GM12878 (cell line): ENCODE data around the gene DIS3L2. TPM values are rescaled to one million over a fixed set of nuclear protein-coding genes. Genes with fewer than 3 reads are reported as not detected.

Experiments used
- ATAC-seq: fragments of 200-7000 bp; cut with Tn5 transposase; 3 replicates; pipeline ENCODE4 v1.9.1; 2020; ENCODE audit warnings: mild to moderate bottlenecking, moderate library complexity
- BruUV-seq: library from RNA; stranded (reverse); fragments of 400-500 nt; replicated peaks from 2 replicates; lab custom pipeline; 2021; lab: Mats Ljungman, UMichigan
- CTCF ChIA-PET: fragments of 300-600 bp; sonication (Branson Sonifier 250); formaldehyde crosslinking; extraction: SDS; loops from one replicate; lab custom pipeline; 2021; ENCODE audit warnings: inconsistent platforms; lab: Yijun Ruan, JAX
- POLR2A ChIA-PET: fragments of 350-600 bp; formaldehyde crosslinking; extraction: SDS; loops from one replicate; lab custom pipeline; 2021; ENCODE audit warnings: inconsistent platforms; lab: Charles Lee
- RAD21 ChIA-PET: fragments of 300-600 bp; sonication (Branson Sonifier 250); formaldehyde crosslinking; loops from one replicate; lab custom pipeline; 2023; ENCODE audit warnings: antibody characterized with exemption; ENCODE audit not compliant: unreplicated experiment; lab: Charles Lee
- SMC1A ChIA-PET: fragments of 300-600 bp; sonication (Branson Sonifier 250); formaldehyde crosslinking; loops from one replicate; lab custom pipeline; 2023; ENCODE audit not compliant: unreplicated experiment, uncharacterized antibody; lab: Charles Lee
- DNase-seq: peaks from one replicate; pipeline ENCODE4 v3.0.0-alpha.2; 2011; ENCODE audit warnings: low read depth, low spot score
- FAIRE-seq: peaks from 3 replicates; lab custom pipeline; 2011; peaks lifted over from hg19 to GRCh38; lab: Jason Lieb, UNC
- H2AFZ ChIP-seq: 2 replicates; pipeline ENCODE4 v1.6.0; 2011; ENCODE audit warnings: low read depth, low read length, control low read depth; ENCODE audit not compliant: control insufficient read depth
- H3K27ac ChIP-seq: 2 replicates; pipeline ENCODE4 v1.5.1; 2011; ENCODE audit warnings: control low read depth; ENCODE audit not compliant: control insufficient read depth, insufficient read depth
- H3K27me3 ChIP-seq, 2 experiments: replicated peaks in 1 of 2; 2 replicates each; pipeline versions ENCODE4 v1.6.0 to v1.6.1; 2011; ENCODE audit warnings: low read length in 1 of 2; ENCODE audit not compliant: control insufficient read depth in 2 of 2, insufficient read depth in 2 of 2
- H3K36me3 ChIP-seq, 2 experiments: 2 replicates each; pipeline ENCODE4 v1.5.1; 2011; ENCODE audit warnings: low read length in 1 of 2; ENCODE audit not compliant: control insufficient read depth in 2 of 2, insufficient read depth in 2 of 2
- H3K4me1 ChIP-seq: 2 replicates; pipeline ENCODE4 v1.6.1; 2011; ENCODE audit warnings: mild to moderate bottlenecking, low read length, moderate library complexity, mixed read lengths; ENCODE audit not compliant: control insufficient read depth, insufficient read depth
- H3K4me2 ChIP-seq: 2 replicates; pipeline ENCODE4 v1.6.0; 2011; ENCODE audit warnings: control low read depth; ENCODE audit not compliant: control insufficient read depth, insufficient read depth
- H3K4me3 ChIP-seq: fragments of 200-600 bp; sonication (generic); 2 replicates; pipeline ENCODE4 v1.5.1; 2016
- H3K79me2 ChIP-seq: 2 replicates; pipeline ENCODE4 v1.6.0; 2011; ENCODE audit warnings: low read length; ENCODE audit not compliant: control insufficient read depth, insufficient read depth
- H3K9ac ChIP-seq: 2 replicates; pipeline ENCODE4 v1.8.0; 2011; ENCODE audit warnings: low read length, control low read depth, mixed read lengths; ENCODE audit not compliant: control insufficient read depth, insufficient read depth
- H3K9me3 ChIP-seq: replicated peaks from 3 replicates; pipeline ENCODE4 v1.5.1; 2011; ENCODE audit warnings: mild to moderate bottlenecking, low read length; ENCODE audit not compliant: control insufficient read depth, insufficient read depth
- H4K20me1 ChIP-seq: 2 replicates; pipeline ENCODE4 v1.6.0; 2011; ENCODE audit not compliant: control insufficient read depth, insufficient read depth
- EED ChIP-seq: sonication (generic); IDR thresholded peaks from 2 replicates; pipeline ENCODE4 v1.6.1; 2016; ENCODE audit warnings: antibody characterized with exemption, low read depth
- IKZF2 ChIP-seq, 2 experiments: fragments of 450-650 bp; IDR thresholded peaks; 2 replicates each; pipeline ENCODE4 v1.6.1; 2017; ENCODE audit warnings: mild to moderate bottlenecking in 2 of 2, moderate library complexity in 2 of 2
- NFXL1 ChIP-seq: fragments of 450-650 bp; IDR thresholded peaks from 2 replicates; pipeline ENCODE4 v1.6.1; 2017; ENCODE audit warnings: antibody characterized with exemption, mild to moderate bottlenecking, borderline replicate concordance
- NFYA ChIP-seq: IDR thresholded peaks from 2 replicates; pipeline ENCODE4 v1.6.1; 2011; ENCODE audit warnings: low read depth, mild to moderate bottlenecking, low read length, improper control_type of control experiment, borderline replicate concordance
- PML ChIP-seq: IDR thresholded peaks from 2 replicates; pipeline ENCODE4 v1.6.1; 2012; ENCODE audit warnings: low read length, inconsistent platforms
- SIX5 ChIP-seq: IDR thresholded peaks from 2 replicates; pipeline ENCODE4 v1.6.1; 2011; ENCODE audit warnings: mild to moderate bottlenecking, low read depth, low read length, moderate library complexity; ENCODE audit not compliant: severe bottlenecking
- SMAD5 ChIP-seq: IDR thresholded peaks from 2 replicates; pipeline ENCODE4 v1.6.1; 2016; ENCODE audit warnings: antibody characterized with exemption, low read depth
- SMARCA5 ChIP-seq: fragments of 450-650 bp; IDR thresholded peaks from 2 replicates; pipeline ENCODE4 v1.6.1; 2017; ENCODE audit warnings: mild to moderate bottlenecking
- ZNF274 ChIP-seq: IDR thresholded peaks from one replicate; pipeline ENCODE4 v1.8.0; 2011; ENCODE audit not compliant: insufficient read length, insufficient read depth
- WGBS: methylation state at CpG from one replicate; pipeline ENCODE4 v1.1.6; 2016; ENCODE audit warnings: low lambda C conversion rate; ENCODE audit not compliant: insufficient replicate concordance, insufficient coverage; ENCODE audit errors: missing lambda C conversion rate; 5-methylcytosine and 5-hydroxymethylcytosine counted together
- in situ Hi-C: fragments of 300-500 bp; cut with MboI; formaldehyde crosslinking; loops from 9 replicates; pipeline ENCODE4 v1.14.3; 2018; ENCODE audit warnings: mixed read lengths
- intact Hi-C: fragments of 100-400 bp; cut with micrococcal nuclease; formaldehyde crosslinking; loops from one replicate; pipeline ENCODE4 v1.14.2; 2022; ENCODE audit not compliant: unreplicated experiment
- polyA plus RNA-seq, 11 experiments: library from polyadenylated mRNA; depleted of rRNA in 4 of 11; unstranded in 6 of 11; stranded (reverse) in 5 of 11; fragments of >200 nt; fragmentation: Nextera tagmentation in 4 of 11; fragmentation: Illumina TruSeq in 1 of 11; extraction: Ambion mirVana in 4 of 11; extraction: Trizol in 1 of 11; gene quantifications; 1 replicate in 1 of 11; 2 replicates in 10 of 11; pipeline versions ENCODE4 v1.2.1 to v1.2.3, GENCODE V29; 2011 to 2016; ENCODE audit warnings: inconsistent platforms in 2 of 11, missing spikeins in 2 of 11, low read depth in 1 of 11
- total RNA-seq, 4 experiments: library from RNA; depleted of rRNA in 3 of 4; stranded (reverse); fragments of >200 nt in 3 of 4; fragmentation: Illumina TruSeq in 1 of 4; extraction: Trizol in 1 of 4; gene quantifications; 2 replicates each; pipeline versions ENCODE4 v1.2.1 to v1.2.3, GENCODE V29; 2013 to 2021
- TF ChIP-seq, protein P1 (sequence below): fragments of 450-650 bp; IDR thresholded peaks from 2 replicates; pipeline ENCODE4 v1.6.1; 2016; ENCODE audit warnings: mild to moderate bottlenecking, moderate library complexity, borderline replicate concordance
- TF ChIP-seq, protein P2 (sequence below): fragments of 150-350 bp; IDR thresholded peaks from 2 replicates; pipeline ENCODE4 v1.6.1; 2016; ENCODE audit warnings: low read depth, low read length

The DIS3L2 gene
- total and polyA plus RNA-seq, 10 of the 15 experiments (the other 5 are each of a cell fraction or from before 2014, with no cell fraction given) = 3.5 to 27.1 (median 16.0) TPM

DNA sequence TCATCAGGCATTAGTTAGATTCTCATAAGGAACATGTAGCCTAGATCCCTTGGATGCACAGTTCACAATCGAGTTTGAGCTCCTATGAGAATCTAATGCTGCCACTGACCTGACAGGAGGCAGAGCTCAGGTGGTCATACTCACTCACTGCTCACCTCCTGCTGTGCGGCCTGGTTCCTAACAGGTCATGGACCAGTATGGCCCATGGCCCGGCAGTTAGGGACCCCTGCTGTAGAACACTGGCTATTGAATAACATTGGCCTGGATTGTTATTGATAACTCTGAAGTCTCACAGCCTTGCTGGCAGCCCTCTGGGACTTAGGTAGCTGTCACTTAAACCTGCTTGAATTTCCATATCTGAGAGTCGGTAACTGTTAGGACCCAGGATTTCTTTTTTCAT, 302.6 kb downstream of the DIS3L2 start:
- Histone ChIP-seq H3K79me2 (no peaks in the 10 kb centered on the region), H3K27ac (no peak overlapping the region), H4K20me1 (no peaks in the 10 kb centered on the region), H3K27me3 (no peaks in the 10 kb centered on the region), H3K4me3 (no peak overlapping the region)
- RAD21 ChIA-PET = no interaction called here
- FAIRE-seq (no peak), DNase-seq (no peak)
- 95% methylated on average over 4 of the region's 4 CpGs for WGBS
- SMC1A ChIA-PET = no interaction called here
- TF ChIP-seq EED (no peak), SMAD5 (no peak), NFXL1 (no peak), SIX5 (no peak), PML (no peak), IKZF2 (IDR thresholded peaks at IDR 0.05) (no peak), ZNF274 (no peak), SMARCA5 (no peak), NFYA (no peak)
- TF ChIP-seq, protein P1, sequence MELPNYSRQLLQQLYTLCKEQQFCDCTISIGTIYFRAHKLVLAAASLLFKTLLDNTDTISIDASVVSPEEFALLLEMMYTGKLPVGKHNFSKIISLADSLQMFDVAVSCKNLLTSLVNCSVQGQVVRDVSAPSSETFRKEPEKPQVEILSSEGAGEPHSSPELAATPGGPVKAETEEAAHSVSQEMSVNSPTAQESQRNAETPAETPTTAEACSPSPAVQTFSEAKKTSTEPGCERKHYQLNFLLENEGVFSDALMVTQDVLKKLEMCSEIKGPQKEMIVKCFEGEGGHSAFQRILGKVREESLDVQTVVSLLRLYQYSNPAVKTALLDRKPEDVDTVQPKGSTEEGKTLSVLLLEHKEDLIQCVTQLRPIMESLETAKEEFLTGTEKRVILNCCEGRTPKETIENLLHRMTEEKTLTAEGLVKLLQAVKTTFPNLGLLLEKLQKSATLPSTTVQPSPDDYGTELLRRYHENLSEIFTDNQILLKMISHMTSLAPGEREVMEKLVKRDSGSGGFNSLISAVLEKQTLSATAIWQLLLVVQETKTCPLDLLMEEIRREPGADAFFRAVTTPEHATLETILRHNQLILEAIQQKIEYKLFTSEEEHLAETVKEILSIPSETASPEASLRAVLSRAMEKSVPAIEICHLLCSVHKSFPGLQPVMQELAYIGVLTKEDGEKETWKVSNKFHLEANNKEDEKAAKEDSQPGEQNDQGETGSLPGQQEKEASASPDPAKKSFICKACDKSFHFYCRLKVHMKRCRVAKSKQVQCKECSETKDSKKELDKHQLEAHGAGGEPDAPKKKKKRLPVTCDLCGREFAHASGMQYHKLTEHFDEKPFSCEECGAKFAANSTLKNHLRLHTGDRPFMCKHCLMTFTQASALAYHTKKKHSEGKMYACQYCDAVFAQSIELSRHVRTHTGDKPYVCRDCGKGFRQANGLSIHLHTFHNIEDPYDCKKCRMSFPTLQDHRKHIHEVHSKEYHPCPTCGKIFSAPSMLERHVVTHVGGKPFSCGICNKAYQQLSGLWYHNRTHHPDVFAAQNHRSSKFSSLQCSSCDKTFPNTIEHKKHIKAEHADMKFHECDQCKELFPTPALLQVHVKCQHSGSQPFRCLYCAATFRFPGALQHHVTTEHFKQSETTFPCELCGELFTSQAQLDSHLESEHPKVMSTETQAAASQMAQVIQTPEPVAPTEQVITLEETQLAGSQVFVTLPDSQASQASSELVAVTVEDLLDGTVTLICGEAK = no peak
- TF ChIP-seq, protein P2, sequence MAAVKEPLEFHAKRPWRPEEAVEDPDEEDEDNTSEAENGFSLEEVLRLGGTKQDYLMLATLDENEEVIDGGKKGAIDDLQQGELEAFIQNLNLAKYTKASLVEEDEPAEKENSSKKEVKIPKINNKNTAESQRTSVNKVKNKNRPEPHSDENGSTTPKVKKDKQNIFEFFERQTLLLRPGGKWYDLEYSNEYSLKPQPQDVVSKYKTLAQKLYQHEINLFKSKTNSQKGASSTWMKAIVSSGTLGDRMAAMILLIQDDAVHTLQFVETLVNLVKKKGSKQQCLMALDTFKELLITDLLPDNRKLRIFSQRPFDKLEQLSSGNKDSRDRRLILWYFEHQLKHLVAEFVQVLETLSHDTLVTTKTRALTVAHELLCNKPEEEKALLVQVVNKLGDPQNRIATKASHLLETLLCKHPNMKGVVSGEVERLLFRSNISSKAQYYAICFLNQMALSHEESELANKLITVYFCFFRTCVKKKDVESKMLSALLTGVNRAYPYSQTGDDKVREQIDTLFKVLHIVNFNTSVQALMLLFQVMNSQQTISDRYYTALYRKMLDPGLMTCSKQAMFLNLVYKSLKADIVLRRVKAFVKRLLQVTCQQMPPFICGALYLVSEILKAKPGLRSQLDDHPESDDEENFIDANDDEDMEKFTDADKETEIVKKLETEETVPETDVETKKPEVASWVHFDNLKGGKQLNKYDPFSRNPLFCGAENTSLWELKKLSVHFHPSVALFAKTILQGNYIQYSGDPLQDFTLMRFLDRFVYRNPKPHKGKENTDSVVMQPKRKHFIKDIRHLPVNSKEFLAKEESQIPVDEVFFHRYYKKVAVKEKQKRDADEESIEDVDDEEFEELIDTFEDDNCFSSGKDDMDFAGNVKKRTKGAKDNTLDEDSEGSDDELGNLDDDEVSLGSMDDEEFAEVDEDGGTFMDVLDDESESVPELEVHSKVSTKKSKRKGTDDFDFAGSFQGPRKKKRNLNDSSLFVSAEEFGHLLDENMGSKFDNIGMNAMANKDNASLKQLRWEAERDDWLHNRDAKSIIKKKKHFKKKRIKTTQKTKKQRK = no peak
- TF ChIP-seq, all 136 proteins: peak for 0
- BruUV-seq = no TSS peak
- H3K4me1 ChIP-seq = no peaks in the 10 kb centered on the region
- H3K9me3 ChIP-seq = no peaks in the 10 kb centered on the region
- H3K9ac ChIP-seq = no peak overlapping the region
- in situ Hi-C loops = no loop called here
- CTCF ChIA-PET = no interaction called here
- intact Hi-C loops = no loop called here
- no peak overlapping the region for H3K4me2 ChIP-seq
- POLR2A ChIA-PET = no interaction called here
- no peak for ATAC-seq
- peaks cover 4 to 5% of the 10 kb centered on the region in 2 experiments; a peak in 3 of 4 replicates for H3K36me3 ChIP-seq
- H2AFZ ChIP-seq = no peak overlapping the region
